Endothelial cell (in vitro differentiated cells): ENCODE results near the gene CCL4. TPM values are rescaled to one million over a fixed set of nuclear protein-coding genes. Genes with fewer than 3 reads are reported as not detected.
"Not testable (repeated sequence)": the region's sequence is repeated elsewhere in the genome, so short reads cannot be mapped to it uniquely, and the experiment has no call there.

ENCODE experiments used
- DNase-seq: peaks from one replicate; pipeline ENCODE4 v3.0.0; 2021; ENCODE audit warnings: low spot score
- H3K27ac Mint-ChIP-seq: one replicate; pipeline ENCODE4 v1.8.0; 2021; ENCODE audit warnings: mixed read lengths, inconsistent platforms; ENCODE audit not compliant: unreplicated experiment
- H3K27me3 Mint-ChIP-seq: one replicate; pipeline ENCODE4 v1.8.0; 2021; ENCODE audit warnings: mild to moderate bottlenecking, moderate library complexity, mixed read lengths, inconsistent platforms; ENCODE audit not compliant: unreplicated experiment
- H3K36me3 Mint-ChIP-seq: one replicate; pipeline ENCODE4 v1.8.0; 2021; ENCODE audit warnings: mild to moderate bottlenecking, low read depth, mixed read lengths, inconsistent platforms; ENCODE audit not compliant: unreplicated experiment
- H3K4me1 Mint-ChIP-seq: one replicate; pipeline ENCODE4 v1.8.0; 2021; ENCODE audit warnings: mild to moderate bottlenecking, mixed read lengths, inconsistent platforms; ENCODE audit not compliant: unreplicated experiment
- H3K4me3 Mint-ChIP-seq: one replicate; pipeline ENCODE4 v1.8.0; 2021; ENCODE audit warnings: mild to moderate bottlenecking, mixed read lengths, inconsistent platforms; ENCODE audit not compliant: unreplicated experiment
- H3K9me3 Mint-ChIP-seq: one replicate; pipeline ENCODE4 v1.8.0; 2021; ENCODE audit warnings: mixed read lengths, inconsistent platforms; ENCODE audit not compliant: unreplicated experiment
- total RNA-seq: library from RNA; stranded (reverse); fragmentation: NEBNext Ultra II Directional; extraction: Animal tissue kit (Norgen Biotek cat#: 25700); gene quantifications from one replicate; pipeline ENCODE4 v1.2.1, GENCODE V29; 2021; ENCODE audit not compliant: unreplicated experiment
- TF ChIP-seq, protein P1 (sequence below): fragments of 200-600 bp; sonication (generic); IDR thresholded peaks from one replicate; pipeline ENCODE4 v1.5.0; 2021; ENCODE audit warnings: antibody characterized with exemption; ENCODE audit not compliant: unreplicated experiment

CCL4 gene
- total RNA-seq, 1 donor from 2014 or later, result not detected

DNA sequence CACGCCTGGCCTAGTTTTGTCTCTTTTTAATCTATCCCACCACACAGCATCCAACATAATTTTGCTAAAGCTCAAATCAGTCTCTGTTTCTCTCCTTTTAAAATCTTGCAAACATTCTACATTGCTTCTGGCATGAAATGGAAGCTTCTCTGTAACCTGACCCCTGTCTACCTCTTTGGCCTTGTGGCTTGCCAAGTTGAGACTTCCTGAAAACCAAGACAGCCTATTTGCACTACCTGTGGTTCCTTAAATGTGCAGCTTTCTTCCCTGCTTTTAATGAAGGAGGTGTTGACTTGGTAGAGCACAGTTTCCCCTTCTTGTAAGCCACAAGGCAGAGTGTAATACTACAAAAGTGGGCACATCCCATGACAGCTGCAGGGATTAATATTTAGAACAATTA, 7.6 kb upstream of the CCL4 start:
- Mint-ChIP-seq H3K9me3 (no peaks in the 10 kb centered on the region), H3K4me3 (no peak overlapping the region), H3K27me3 (peaks cover 1% of the 10 kb centered on the region), H3K36me3 (no peaks in the 10 kb centered on the region), H3K27ac (no peak overlapping the region), H3K4me1 (no peaks in the 10 kb centered on the region)
- TF ChIP-seq, protein P1, sequence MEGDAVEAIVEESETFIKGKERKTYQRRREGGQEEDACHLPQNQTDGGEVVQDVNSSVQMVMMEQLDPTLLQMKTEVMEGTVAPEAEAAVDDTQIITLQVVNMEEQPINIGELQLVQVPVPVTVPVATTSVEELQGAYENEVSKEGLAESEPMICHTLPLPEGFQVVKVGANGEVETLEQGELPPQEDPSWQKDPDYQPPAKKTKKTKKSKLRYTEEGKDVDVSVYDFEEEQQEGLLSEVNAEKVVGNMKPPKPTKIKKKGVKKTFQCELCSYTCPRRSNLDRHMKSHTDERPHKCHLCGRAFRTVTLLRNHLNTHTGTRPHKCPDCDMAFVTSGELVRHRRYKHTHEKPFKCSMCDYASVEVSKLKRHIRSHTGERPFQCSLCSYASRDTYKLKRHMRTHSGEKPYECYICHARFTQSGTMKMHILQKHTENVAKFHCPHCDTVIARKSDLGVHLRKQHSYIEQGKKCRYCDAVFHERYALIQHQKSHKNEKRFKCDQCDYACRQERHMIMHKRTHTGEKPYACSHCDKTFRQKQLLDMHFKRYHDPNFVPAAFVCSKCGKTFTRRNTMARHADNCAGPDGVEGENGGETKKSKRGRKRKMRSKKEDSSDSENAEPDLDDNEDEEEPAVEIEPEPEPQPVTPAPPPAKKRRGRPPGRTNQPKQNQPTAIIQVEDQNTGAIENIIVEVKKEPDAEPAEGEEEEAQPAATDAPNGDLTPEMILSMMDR, result no peak
- no peak for DNase-seq

DNA sequence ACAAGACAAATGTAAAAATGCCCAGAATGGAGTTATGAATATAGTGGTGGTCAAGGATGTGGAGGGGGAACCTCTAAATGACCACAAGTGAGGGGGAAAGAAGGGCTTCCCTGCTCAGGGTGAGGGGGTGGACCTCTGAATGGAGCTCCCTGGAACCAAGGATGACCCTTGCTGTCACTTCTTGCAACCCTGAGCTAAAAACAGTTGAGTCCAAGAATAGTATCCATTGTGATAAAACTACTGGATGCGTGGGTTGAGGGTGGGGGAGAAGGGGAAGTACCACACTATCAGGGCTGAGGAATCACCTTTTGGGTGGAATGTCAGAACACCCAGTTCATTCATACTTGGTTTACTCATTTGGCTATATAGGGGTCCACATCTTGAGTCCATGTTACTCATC, 4.6 kb upstream of the CCL4 start:
- H3K27ac Mint-ChIP-seq, H3K4me3 Mint-ChIP-seq: not testable (repeated sequence)

DNA sequence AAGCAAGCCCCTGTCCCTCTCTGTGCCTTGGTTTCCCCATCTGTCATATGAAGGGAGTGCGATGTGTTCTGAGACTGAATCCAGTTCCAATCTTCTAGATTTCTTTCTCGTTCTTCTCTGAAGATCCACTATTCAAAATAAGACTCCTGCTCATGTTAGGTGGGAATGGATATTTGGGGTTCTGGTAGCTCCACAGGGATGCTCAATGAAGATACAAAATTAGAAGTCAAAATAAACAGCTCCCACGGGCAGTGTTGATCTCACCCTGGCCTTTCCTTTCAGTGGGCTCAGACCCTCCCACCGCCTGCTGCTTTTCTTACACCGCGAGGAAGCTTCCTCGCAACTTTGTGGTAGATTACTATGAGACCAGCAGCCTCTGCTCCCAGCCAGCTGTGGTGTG, 619 bp downstream of the CCL4 start:
- H3K36me3 Mint-ChIP-seq, H3K27me3 Mint-ChIP-seq, H3K4me3 Mint-ChIP-seq, H3K27ac Mint-ChIP-seq, DNase-seq, H3K4me1 Mint-ChIP-seq, H3K9me3 Mint-ChIP-seq: not testable (repeated sequence)

More for the DNA sequence above, 4.6 kb upstream of the CCL4 start:
- not testable (repeated sequence) for H3K4me1 Mint-ChIP-seq, H3K9me3 Mint-ChIP-seq, H3K36me3 Mint-ChIP-seq, H3K27me3 Mint-ChIP-seq, DNase-seq

DNA sequence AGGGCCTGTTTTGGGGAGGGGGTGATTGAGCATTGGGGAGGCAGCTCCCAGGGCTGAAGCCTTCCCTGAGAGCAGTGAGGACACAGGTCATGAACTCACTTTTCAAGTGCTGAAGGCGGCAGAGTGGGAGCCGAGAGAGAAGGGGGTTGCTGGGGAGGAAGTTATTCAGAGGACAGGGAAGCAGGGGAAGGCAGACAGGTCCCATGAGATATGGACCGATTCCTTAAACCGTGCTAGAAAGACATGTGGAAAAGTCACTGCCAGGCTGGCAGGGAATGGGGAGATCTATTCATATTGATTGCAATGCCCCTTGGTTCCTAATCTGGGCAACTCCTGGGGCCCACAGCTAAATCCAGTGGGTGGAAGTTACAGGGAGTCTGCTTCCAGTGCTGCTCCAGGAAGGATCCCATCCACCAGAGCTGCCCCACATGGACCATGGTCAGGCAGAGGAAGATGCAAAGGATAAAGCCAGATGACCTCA, 1.1 kb downstream of the CCL4 start:
- Mint-ChIP-seq H3K27me3 (no peaks in the 10 kb centered on the region), H3K9me3 (no peaks in the 10 kb centered on the region), H3K4me1 (no peaks in the 10 kb centered on the region), H3K36me3 (no peaks in the 10 kb centered on the region), H3K4me3 (no peak overlapping the region), H3K27ac (no peak overlapping the region)
- DNase-seq, result no peak
- TF ChIP-seq, protein P1, result no peak

DNA sequence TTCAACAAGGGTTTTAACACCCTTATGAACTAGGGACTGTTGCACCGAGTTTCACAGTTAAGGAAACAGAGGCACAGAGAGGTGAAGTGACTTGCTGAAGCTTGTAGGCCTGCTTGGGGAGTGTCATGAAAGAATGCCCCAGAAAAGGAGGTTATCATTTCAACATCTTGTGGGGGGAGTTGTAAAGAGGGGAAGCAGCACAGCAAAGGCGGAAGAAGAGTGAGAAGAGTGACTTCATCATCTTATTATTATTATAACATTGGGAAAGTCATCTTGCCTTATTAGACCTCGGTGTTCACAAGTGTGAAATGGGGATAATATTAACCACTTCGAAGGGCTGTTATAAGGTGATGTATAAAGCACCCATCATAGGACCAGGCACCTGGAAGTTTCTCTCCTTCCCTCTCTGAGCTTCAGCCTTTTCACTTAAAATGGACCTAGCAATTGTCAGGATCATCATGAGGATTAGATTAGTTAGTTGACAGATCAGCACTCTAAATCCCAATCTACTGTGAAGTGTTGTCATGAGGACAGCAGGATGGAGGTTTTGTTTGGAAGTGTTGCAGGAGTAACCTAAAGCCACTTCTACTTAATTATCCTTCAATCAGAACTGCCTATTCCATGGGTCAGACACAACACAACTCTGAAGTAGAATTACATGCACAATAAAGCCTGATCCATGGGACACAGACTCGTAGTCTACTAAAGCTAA, 2.3 kb downstream of the CCL4 start:
- TF ChIP-seq, protein P1, result no peak
- no peaks in the 10 kb centered on the region for H3K27me3 Mint-ChIP-seq

DNA sequence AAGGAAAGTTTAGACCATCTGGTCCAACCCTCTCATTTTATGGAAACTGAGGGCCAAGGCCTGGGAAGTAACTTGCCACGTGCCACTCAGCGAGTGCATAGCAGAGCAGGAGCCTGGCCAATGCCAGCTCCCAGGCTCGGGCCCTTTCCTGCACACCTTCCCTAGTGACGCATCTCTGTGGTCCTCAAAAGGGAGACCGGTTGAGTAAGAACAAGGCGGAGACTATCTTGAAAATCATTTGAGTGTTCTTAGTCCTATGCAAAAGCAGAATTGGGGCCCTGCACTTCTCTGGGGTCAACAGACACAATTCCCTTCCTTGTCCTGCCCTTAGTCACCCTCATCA, 2.8 kb downstream of the CCL4 start:
- no peak overlapping the region for H3K27ac Mint-ChIP-seq
- no peaks in the 10 kb centered on the region for H3K27me3 Mint-ChIP-seq
- no peaks in the 10 kb centered on the region for H3K9me3 Mint-ChIP-seq
- TF ChIP-seq, protein P1, result no peak
- DNase-seq, result no peak
- no peak overlapping the region for H3K4me3 Mint-ChIP-seq
- H3K4me1 Mint-ChIP-seq, result no peaks in the 10 kb centered on the region
- no peaks in the 10 kb centered on the region for H3K36me3 Mint-ChIP-seq

More for the DNA sequence above, 2.3 kb downstream of the CCL4 start:
- DNase-seq, result no peak
- Mint-ChIP-seq H3K4me1 (no peaks in the 10 kb centered on the region), H3K36me3 (no peaks in the 10 kb centered on the region), H3K4me3 (no peak overlapping the region), H3K9me3 (no peaks in the 10 kb centered on the region), H3K27ac (no peak overlapping the region)
